HG03108 (cell line): ENCODE measurements around the gene GPER1.
"Not testable (repeated sequence)": the region's sequence is repeated elsewhere in the genome, so short reads cannot be mapped to it uniquely, and the experiment has no call there.

Experiments
- ATAC-seq: cut with Tn5 transposase; IDR thresholded peaks from one replicate; pipeline ENCODE4 v1.9.1; 2021; ENCODE audit warnings: moderate library complexity; ENCODE audit not compliant: unreplicated experiment

Gene GPER1

DNA sequence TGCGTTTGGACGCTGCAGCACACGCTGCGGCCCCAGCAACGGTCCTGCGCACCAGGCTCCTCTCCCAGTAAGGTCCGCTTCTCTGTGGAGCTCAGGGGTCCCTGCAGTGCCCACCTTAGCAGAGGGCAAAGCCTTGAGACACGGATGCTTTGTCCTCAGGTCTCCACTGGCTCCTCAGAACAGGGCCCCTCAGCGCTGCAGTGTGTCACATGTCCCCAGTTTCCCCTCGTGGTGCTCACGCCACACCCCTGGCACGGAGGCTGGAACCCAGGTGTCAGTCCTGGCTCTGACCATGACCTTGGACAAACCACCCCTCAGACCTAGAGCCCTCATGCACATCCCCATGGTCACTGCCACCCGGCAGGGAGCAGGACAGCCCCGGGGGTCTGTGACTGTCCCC, 19.9 kb upstream of the GPER1 start:
- ATAC-seq: no peak

DNA sequence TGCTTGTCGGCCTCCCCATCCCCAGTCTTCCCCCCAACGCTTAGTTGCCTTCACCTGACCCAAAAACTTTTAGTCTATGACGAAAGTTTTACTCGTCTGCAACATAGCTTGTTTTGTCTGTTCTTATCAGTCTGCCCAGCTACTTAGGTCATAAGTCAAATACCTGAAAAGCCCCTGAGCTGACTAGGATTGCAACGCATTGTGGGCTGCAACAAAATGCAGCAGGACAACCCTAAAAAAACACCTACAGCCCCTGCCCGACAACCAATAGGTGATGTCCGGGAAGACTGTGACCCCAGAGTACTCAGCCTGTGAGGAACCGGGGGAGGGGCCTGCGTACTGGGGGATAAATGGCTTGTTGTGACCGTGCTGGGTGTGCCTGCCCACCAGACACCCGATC, 19.3 kb upstream of the GPER1 start:
- ATAC-seq: no peak

DNA sequence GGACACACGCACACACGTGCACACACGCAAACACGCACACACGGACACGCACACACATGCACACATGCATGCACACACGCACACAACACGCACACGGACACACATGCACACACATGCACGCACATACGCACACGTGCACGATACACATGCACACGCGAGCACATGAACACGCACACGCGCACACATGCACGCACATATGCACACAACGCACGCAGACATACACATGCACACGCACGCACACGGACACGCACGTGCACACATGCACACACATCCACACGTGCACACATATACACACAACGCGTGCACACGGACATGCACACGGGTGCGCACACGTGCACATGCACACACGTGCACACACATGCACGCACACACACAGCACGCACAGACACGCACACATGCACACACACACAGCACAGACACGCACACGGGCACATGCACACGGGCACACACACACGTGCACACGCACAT, 17.3 kb upstream of the GPER1 start:
- no peak for ATAC-seq

DNA sequence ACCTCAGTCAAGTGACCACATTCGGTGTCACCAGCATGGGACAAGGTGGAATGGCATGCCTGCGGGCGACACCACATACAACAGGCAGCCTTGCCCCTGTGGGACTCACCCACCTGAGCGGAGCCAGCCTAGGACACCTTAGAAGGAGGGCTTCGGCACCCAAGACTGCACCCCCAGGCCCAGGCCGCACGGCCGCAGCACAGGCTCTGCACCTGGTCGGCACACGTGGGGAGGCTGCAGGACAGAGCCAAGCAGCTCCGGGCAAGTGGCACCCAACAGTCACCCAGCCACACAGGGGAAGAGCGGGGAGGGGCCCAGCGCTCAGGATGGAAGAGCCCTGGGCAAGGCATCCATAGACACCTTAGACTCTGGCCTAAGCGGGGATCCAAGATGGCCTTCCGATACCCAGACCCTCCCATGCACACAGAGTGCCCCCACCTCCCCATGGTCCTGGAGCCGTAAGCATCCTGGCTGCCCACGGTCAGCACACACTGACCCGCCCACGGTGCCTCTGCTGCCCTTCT, 16.1 kb upstream of the GPER1 start:
- ATAC-seq: no peak

DNA sequence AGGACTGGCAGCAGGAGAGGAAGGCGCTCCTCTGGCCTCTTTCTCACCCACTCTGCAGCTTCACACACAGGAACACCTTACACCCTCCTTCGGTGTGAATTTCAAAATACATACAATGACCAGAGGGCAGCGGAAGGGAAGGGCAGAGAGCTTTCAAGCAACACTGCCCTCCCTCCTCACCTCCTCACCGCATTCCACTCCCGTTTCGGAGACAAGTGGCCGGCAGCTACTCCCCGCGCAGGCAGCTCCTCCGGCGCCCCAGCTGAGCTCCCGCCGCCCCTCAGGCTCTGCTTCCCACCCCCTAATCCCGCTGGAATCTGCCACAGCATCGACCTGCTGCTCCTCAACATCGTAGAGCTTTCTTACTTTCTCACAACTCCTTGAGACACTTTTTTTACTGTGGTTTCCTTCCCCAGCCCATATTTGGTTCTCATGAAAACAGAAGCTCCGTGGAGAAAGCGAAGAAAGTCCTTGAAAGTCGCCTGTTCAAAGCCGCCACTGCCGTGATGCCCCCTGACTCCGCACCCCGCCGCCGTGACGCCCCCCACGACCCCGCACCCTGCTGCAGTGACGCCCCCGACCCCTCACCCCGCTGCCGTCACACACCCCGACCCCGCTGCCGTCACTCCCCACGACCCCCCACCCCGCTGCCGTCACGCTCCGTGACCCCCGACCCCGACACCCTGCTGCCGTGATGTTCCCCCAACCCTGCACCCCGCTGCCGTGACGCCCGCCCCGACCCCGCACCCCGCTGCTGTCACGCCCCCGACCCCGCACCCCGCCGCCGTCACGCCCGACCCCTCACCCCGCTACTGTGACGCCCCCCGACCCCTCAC, 14.6 kb upstream of the GPER1 start:
- no peak for ATAC-seq

DNA sequence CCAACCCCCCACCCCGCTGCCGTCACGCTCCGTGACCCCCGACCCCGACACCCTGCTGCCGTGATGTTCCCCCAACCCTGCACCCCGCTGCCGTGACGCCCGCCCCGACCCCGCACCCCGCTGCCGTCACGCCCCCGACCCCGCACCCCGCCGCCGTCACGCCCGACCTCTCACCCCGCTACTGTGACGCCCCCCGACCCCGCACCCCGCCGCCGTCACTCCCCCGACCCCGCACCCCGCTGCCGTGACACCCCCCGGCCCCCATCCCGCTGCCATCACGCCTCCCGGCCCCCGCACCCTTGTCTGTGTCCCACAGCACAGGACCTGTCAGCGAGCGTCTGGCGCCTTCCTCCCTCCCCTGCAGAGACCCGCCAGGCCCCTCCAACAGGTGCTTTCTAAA, 13.9 kb upstream of the GPER1 start:
- not testable (repeated sequence) for ATAC-seq

DNA sequence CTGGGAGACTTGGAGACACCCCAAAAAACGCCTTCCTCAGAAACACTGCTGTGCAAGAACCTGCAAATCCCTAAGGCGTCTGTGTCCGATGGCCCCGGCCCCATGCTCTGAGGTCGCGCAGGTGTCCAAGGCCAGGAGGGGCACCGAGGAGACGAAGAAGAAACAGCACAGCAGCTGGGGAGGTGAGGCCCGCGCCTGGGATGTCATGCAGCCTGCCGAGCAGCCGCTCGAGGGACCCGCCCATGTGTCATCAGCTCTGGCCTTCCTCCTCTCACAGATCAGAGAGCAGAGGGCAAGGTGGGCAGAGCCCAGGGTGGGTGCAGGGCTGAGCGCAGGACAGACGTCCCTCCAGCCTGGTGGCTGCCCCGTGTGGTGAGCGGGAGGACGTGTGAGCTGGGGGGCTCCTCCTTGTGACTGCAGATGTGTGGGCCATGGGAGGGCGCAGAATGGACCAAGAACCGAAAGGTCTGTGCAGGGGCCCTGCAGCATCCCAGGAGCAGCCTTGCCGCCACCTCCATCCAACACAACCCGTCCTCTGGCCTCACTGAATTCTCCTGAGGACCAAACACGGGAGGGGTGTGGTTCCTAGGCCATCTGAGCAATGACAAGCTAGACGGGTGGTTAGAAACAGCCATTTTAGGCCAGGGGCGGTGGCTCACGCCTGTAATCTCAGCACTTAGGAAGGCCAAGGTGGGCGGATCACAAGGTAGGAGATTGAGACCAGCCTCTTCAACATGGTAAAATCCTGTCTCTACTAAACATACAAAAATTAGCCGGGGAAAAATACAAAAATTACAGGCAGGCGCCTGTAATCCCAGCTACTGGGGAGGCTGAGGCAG, 13.1 kb upstream of the GPER1 start:
- no peak for ATAC-seq

DNA sequence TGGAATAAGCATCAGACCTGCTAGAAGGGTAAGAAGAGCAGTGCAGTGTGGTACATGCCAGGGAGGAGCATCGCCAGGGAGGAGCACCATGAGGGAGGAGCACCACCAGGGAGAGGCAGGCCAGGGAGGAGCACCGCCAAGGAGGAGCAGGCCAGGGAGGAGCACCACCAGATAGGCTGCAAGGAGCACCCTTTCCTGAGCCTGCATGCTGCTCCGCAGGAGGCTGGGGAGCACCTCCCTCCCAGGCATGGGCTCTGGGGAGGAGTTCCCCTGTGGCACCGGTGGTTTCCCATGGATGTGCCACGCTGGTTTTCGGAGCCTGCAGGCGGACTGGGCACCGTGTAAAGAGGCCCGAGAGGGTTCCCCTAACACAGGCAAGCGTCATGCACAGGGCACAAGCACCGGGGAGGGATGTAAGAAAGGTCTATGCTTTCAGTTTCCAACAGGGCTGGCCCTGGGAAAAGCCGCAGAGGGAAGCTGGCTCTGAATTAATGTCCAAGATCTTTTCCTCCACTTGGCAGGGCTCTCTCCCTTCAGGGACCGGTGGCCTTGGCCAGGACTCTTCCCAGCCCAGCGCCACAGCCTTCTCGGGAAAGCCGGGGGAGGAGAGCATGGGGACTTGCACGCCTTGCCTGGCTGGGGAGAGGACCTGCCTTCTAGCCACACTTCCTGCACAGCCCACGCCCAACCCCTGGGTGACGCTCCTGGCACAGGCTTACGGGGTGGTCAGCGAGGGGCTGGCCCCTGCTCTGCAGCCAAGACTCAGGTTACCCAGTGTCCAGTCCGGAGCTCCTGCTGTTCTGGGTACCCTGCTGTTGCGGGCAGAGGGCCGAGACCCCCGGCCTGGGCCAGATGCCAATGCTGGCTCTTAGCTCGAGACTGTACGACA, 11.5 kb upstream of the GPER1 start:
- no peak for ATAC-seq

DNA sequence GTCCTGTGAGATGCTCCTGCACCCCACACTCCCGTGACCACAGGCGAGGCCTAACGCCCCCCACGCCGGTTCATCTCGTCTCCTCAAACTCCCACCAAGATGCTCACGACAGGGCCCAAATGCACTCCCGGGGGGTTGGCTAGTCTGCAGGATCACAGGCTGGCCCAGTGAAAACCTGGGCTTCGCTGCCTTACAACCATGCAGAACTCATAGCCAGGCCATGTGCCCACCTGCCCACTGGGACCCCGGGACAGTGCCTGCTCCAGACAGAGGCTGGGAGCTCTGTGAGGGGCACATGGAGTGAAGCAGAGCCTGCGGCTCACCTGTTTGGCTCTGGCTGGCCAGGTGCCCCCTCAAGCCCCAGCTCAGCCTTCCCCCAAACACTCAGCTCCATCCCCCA, 9.4 kb upstream of the GPER1 start:
- ATAC-seq: no peak

DNA sequence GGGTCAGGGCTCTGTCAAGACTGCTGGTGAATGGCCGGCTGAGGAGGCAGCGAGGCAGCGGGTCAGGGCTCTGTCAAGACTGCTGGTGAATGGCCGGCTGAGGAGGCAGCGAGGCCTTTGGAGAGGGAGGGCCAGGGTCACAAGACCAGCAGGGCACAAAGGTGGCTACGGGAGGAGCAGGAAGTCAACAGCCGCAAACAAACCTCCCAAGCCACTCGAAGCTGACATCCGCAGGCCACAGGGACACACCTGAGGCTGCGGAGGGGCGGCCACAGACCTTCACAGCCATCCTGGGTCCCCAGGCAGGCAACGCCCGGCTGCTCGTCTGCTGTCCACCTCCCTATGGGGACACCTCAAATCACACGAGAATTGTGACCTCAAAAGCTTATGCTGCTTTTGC, 8.9 kb upstream of the GPER1 start:
- no peak for ATAC-seq

DNA sequence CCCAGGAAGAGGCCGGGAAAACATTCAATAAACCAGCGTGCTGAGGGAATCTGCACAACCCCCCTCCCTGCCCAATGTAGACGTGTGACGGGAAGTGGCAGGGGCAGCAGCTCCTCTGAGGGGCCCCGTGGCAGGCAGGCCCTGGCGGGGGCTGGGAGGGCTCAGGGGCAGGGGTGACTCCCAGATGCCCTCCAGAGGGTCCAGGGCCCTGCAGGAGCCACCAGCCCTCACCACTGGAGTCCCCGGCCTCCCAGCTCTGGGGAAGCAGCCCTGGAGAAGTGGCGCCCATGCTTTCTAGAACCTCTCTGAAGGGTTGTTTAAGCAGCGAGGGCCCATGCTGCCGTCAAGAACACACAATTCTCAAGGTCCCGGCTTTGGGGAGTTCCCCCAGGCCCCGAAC, 8.4 kb upstream of the GPER1 start:
- ATAC-seq: no peak

DNA sequence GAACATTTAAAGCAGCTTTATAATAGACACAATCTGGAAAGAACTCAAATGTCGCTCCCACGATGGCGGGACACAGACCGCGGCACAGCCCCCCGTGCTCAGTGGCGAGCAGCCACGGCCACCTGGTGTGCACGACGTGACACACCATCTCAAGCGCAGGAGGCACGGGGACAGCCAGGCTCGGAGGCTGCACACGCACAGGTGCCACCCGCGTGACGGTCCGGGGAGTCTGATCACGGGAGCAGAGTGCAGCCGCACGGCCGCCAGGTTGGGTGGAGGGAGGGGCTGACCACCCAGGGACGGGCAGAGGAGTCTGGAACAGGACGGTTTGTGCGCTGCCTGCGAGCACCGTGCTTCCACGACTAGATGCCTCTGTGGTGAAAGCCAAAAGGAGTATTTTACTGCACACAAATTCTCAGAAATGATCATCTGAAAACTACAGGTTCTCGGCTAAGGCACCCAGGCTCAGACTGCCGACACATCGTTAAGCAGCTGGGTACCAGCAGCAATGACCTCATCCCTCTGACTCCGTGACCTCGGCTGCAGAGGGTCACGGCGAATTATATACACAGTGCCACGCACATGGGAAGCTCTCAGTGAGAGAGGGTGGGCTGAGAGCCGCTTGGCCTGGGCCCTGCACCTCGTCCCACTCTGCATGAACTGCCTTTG, 7.5 kb upstream of the GPER1 start:
- ATAC-seq: no peak

DNA sequence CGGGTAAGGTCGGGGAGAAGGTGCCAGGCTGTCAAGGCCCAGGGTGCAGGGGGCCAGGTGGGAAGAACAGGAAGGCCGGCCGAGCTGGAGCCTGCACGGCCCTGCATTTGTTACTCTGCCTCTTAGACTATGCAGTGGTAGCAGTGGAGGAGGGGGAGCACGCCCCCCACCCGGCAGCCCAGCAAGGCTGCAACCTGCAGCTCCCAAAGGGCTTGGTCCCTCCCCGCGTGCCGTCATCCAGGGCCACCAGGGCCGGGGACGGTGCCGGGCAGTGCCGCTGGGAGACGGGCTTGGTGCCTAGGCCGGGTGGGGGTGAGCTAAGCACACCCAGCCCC, 7.0 kb upstream of the GPER1 start:
- no peak for ATAC-seq

DNA sequence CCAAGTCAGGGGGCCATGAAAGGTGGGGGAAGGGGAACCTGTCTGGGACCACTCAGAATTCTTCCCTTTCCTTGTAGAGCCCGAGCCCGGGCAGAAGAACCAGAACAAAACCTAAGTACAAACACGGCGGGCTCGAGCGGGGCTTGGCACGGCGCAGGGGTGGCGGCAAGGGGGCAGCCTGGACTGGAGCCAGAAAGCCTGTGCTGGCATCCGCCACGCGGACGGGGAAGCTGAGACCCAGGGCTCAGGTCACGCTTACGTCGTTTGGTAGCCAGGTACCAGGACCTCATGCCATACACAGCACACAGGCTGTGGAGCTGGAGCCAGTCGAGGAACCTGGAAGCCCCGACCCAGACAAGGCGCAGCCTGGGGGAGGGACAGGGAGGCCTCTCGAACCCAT, 6.6 kb upstream of the GPER1 start:
- no peak for ATAC-seq

DNA sequence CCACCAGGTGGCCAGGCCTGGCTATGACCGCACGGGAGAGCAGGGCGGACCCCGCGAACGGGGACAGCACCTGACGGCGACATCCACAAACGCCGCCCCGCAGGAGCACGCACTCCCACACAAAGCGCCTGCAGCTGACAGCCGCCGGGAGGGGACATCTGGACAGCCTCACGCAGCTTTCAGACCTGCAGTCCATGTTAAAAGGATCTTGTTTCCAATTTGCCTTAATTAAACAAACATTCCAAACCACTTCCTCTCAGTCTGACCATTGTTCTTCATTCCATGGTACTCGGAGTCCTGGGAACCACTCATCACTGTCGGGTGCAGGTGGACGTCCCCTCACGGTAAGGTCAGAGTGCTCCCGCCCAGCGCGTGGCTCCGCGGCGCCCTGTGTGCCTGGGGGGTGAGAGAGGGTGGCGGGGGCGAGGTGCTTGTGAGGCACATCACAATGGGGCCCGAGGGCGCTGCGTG, 5.9 kb upstream of the GPER1 start:
- no peak for ATAC-seq

DNA sequence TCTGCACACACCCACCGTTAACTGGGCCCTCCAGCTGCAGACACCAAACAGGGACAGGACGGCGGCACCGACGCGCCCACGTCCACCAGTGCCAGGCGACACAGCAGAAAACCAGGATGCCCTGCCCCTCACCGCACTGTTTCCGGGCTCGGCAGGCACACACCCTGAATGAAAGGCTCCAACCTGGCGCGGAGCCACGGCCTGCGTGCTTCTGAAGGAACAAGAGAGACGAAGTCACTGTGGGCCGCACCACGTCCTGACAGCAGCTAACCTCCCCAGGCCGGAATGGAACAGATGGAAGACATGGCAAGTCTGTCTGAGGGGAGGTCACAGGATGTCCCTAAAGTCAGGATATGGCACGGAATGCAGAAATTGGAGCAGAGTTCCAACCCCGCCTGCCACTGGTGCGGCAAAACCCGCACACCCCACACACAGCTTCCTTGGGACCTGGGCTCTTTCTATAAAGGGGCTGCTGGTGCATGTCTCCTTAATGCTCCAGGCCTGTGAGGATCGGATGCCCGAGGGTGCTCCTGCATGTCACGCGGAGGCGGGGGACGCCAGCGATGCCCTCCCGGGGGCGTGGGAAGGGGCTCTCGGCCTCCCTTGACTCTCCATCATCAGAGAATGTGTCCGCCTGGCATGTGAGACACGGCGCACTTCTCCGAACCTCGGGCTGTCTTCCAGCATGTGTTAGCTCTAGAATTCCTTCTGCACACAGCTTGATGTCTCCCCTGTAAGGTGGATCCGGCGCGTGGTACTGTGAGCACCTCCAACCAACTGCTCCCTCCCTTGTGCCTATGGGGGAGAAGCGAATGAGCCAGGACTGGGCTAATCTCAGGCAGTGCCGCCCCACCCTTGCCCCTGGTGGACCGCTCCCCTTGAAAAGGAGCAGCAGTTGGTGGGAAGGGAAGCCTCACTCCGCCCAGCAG, 3.9 kb upstream of the GPER1 start:
- no peak for ATAC-seq

DNA sequence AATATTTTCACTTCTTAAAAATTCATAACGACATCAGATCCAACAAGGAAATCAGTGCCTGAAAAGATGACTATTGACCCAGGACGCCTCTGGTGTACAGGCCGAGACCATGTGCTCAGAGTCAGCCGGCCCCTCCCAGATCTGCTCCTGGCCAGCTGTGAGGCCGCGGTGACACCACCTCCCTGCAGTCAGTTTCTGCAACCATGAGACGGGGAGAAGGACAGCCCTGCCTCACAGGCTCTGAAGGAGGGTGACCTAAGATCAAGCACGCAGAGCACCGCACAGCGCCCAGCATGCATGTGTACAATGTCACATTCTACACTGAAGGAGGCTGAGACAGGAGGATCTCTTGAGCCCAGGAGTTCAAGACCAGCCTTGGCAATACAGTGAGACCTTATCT, 2.6 kb upstream of the GPER1 start:
- ATAC-seq: no peak

DNA sequence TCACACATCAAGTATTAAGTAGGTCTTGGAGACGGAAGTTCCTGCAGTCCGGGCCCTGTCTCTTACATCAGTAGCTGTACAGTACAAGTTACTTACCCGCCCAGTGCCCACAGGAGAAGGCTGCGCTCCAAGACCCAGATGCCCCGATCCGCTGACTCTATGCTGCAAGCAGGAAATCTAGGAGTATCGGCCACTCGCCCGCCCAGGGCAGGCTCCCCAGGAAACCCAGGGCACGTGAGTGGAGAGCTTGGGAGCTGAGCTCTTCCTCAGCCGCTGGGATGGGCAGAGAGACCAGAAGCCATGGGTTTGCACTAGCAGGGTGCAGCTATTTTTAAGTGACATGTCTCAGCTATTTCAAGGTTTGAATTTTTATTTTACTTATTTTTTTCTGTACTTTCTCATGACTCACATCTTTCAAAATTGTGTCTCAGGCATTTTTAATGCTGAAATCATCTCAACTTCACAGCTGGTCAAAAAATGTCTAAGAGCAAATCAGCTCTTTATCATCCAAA, 1.9 kb upstream of the GPER1 start:
- ATAC-seq: no peak
